HG03095 (cell line): ENCODE measurements around the gene PCCA.

Source experiments
- ATAC-seq: cut with Tn5 transposase; IDR thresholded peaks from one replicate; pipeline ENCODE4 v1.9.1; 2021; ENCODE audit warnings: moderate library complexity; ENCODE audit not compliant: unreplicated experiment

Gene PCCA

DNA sequence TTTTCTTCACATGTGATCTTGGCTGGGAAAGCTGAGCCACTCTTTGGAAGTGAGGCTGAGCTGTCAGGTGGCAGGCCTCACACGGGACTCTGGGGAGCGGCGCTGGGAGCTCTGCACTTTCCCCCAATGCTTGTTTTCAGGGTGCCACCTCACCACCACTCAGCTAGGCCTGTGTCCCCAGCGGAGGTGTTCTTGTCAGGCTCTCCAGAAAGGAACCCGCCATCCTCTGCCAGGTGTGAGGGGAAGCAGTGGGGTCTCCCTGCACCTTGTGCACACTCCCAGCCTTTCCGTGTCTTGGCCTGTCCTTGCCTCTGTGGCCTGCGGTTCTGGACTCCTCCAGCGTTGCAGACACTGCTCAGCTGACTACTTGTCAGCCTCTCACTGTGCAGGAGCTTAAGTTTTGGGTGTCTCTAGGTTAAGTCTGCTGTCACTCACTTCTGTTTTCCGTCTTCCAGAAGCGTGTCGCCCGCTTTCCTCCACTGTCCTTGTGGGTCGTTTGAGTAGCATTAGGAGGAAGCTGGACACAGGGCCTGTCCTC, 447.8 kb downstream of the PCCA start:
- ATAC-seq = no peak

GRCh38 chr13:100537486-100537885, 448.6 kb downstream of the PCCA start:
- no peak for ATAC-seq

DNA sequence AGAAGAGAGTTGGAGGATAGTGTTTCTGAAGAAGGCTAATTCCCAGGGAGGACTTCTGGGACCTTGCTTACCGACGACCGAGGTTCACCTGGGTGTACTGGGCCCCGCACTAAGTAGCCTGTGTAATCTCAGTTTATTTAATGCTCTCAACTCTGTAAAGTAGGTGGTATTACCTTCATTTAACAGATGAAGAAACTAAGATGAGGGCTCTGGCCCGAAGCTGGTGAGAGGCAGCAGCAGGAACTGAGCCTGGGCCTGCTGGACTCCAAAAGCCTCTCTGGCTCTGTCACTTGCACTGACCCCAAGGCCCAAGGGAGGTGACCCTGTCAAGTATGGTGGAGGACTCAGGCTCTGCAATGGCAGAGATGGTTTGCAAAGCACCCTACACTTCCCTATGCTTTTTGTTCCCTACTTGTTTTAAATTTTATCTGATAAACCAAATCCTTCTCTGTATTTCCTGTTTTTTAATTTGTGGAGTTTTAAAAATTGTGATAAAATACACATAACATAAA, 449.1 kb downstream of the PCCA start:
- no peak for ATAC-seq

- no peak for ATAC-seq
Observed at GRCh38 chr13:100540621-100541020, 451.7 kb downstream of the PCCA start.

GRCh38 chr13:100541897-100542825, 453.3 kb downstream of the PCCA start:
- ATAC-seq = no peak

- peak; percentile 96 for ATAC-seq
Observed at GRCh38 chr13:100542826-100543156, 453.9 kb downstream of the PCCA start.

DNA sequence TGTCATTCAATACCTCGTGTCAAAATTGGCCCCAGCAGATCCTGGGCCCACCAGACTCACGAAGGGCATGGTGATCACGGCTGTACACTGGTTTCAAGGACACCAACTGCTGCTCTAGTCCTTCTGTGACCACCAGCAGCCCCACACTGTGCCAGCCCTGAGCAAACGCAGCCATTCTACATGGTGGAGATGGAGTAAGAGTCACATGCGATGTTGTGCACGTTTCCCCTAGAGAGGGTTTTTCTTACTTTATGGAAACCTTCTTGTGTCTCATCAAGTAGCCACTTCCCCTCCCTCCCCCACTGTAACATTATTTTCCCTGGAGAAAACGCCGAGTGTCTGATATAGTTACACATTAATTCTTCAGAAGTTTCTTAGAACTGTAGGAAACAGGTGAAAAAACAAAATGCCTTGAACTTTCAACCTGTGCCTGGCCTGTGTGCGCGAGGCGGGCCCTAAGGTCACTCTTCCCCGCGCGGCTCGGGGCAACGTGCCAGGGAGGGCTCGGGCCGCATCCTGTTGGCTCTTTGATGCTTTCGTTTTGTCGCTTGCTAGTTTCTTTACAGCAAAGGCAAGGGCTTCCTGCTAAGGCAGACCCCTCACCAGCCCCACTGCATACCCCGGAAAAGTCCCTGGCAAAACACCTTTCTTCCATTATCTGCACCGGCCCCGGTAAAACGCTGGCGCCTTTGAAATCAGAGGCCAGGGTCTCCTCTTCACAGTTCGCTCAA, 455.1 kb downstream of the PCCA start:
- no peak for ATAC-seq

DNA sequence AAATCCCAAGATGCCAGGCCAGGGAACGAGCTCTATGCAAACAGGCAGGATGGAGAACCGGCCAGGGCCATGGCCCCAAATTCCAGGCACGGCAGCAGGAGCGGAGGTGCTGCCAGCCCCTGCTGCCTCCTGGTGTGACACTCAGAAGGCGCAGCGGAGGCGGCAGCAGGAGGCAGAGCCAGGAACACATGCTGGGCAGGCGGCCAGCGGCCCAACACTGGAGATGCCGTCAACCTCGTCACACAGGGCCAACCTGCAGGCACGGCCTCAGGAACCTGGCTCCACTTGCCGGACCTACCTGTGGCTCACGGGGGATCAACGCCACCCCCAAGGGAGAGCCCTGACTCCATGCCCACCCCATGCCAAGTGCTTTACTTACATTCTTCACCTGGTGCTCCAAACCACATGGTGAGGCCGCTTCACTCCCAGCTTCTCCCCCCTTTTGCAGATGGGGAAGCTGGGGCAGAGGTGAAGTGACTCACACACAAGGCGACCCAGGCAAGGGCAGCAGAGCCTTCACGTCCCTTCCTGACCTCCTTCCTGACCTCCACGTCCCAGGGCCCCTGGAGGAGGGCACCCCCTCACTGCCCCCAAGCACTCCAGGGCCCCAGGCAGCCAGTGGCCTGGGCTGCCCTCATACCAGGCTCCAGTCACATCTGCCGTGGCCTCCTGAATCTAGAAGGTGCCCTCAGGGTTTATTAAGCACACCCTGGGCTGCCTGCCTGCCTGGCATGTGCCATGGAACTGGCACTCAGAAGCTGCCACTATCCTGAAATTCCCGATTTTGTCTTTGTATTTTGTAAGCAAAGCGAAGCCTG, 456.2 kb downstream of the PCCA start:
- no peak for ATAC-seq

DNA sequence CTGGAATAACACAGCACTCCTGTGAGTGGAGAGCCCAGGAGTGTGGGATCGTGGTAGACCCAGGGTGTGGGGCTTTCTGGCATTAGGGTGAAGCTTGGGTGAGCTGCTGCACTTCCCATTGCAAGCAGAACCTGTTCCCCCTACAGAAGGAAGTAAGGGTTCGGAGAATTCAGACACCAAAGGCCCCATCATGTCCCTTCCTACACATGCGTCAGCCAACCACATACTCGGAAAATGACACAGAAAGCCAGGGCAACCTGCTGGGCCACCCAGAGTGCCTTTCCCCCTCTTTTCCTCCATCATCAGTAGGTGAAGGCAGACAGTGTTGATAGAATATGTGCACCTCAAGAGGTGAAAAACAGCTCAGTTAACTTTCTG, 456.8 kb downstream of the PCCA start:
- no peak for ATAC-seq

GRCh38 chr13:100546713-100547405, 458.0 kb downstream of the PCCA start:
- no peak for ATAC-seq

- no peak for ATAC-seq
Observed at GRCh38 chr13:100547791-100548201, 458.9 kb downstream of the PCCA start.

- no peak for ATAC-seq
Observed at GRCh38 chr13:100549316-100549715, 460.4 kb downstream of the PCCA start.

GRCh38 chr13:100552755-100553154, 463.9 kb downstream of the PCCA start:
- no peak for ATAC-seq

- ATAC-seq = no peak
Observed at GRCh38 chr13:100559886-100560285, 471.0 kb downstream of the PCCA start.

DNA sequence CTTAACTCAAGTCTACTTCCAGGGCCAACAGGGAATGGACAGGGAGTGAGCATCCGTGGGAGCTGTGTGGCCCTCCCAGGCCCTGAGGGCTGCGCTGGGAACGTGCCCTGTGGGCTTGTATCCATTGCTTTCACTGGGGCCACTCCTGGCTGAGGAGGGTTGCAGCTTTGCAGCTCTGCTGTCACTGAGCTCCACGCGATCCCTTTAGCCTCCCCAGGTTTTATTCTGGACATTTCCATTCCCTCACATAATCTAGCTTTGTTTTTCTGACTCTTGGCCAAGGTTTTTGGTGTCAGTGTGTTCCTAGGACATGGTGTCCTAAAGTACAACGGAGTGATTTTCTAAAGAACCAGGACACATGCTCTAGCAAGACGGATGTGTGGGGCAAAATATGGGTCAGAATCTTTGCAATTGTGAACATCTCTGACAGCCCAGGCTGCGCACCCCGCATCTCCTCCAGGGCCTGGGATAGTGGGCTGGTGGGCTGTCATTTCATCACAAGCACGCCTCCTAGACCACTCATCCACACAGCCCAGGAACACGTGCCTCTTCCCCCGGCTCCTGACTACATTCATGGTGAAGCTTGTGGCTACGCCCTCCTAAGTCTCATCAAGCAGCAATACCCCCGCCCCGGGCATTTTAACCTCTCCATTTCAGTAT, 471.7 kb downstream of the PCCA start:
- ATAC-seq = no peak

GRCh38 chr13:100561158-100561499, 472.2 kb downstream of the PCCA start:
- ATAC-seq = no peak

DNA sequence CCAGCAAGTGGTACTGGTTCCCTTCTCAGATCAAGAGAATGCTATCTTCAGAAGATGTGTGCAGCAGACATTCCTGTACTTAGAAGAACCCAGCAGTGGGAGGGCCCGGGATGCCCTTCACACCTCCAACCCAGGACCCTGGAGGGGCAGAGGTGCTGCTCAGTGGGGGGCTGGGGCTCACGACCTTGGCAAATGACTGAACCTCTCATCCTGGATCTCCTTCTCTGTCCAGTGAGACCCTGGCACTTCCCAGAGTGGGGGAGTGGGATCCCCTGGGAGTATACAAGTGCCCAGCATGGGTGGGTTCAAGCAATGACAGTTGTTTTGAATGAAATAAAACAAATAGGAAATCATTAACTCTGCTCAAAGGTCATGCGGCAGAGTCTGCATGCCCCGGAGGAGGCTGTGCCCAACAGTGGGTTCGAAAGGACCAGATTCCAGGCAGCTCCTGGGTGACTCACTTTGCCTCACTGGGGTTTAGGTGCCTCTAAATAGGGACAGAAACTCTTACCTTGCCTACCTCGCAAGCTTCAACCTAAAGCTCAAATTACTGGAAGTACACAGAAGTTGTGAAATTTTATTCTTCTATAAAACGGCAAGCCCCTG, 472.8 kb downstream of the PCCA start:
- no peak for ATAC-seq

GRCh38 chr13:100563779-100564178, 474.9 kb downstream of the PCCA start:
- ATAC-seq = no peak

DNA sequence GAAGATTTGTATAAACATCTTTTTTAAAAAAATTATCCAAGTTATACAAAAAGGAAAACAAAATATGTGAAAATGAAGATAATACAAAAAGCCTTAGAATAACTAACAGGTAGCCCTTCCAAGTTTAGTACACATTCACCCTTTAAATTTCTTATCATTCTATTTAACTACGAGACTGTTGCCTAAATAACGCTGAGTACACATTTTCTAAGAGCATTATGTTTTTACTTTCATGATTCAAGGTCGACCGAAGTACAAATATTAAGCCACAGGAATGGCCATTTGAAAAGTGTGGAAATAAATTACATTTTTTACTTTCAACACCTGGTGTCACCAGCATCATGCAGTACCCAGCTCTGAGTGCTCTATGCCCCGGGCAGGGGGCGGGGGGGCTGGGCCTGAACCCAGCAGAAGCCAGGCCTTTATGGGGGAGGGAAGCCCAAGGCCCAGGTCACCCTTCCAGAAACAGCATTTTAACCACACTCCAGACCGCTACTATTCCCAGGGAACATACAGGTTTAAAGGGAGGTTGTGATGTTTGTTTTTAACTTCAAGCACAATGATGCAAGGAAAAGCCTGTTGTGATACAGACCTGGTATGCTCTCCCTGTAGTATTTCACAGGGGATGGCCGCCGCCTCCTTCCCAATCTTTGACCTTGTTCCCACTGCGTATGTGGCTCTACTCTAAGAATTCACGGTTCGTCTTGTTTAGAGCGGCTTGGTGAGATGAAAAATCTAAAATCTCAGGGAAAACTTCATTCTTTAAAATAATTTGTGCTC, 475.7 kb downstream of the PCCA start:
- no peak for ATAC-seq
